H9 (cell line): ENCODE data around the gene MAPK8IP1. TPM values are rescaled to one million over a fixed set of nuclear protein-coding genes. Genes with fewer than 3 reads are reported as not detected.

Source experiments
- DNase-seq: peaks from one replicate; pipeline ENCODE4 v3.0.0-alpha.2; 2017
- H2AFZ ChIP-seq: one replicate; pipeline ENCODE4 v1.6.1; 2013; ENCODE audit warnings: mild to moderate bottlenecking, low read length, control low read depth, moderate library complexity
- H2AK5ac ChIP-seq: 2 replicates; pipeline ENCODE4 v1.6.1; 2013; ENCODE audit warnings: low read length, control low read depth, mixed read lengths; ENCODE audit not compliant: insufficient read length
- H2BK120ac ChIP-seq: one replicate; pipeline ENCODE4 v1.6.1; 2013; ENCODE audit warnings: low read depth, mild to moderate bottlenecking, low read length, control low read depth, inconsistent platforms; ENCODE audit not compliant: poor library complexity, severe bottlenecking
- H2BK12ac ChIP-seq: 2 replicates; pipeline ENCODE4 v1.6.1; 2013; ENCODE audit warnings: low read length, control low read depth, mixed read lengths, low read depth; ENCODE audit not compliant: insufficient read length
- H2BK15ac ChIP-seq: 2 replicates; pipeline ENCODE4 v1.6.1; 2013; ENCODE audit warnings: low read depth, low read length, control low read depth
- H2BK20ac ChIP-seq: one replicate; pipeline ENCODE4 v1.6.1; 2013; ENCODE audit warnings: low read depth, mild to moderate bottlenecking, low read length, control low read depth, inconsistent platforms; ENCODE audit not compliant: poor library complexity, severe bottlenecking
- H2BK5ac ChIP-seq: 2 replicates; pipeline ENCODE4 v1.6.1; 2013; ENCODE audit warnings: low read length, control low read depth, mixed read lengths; ENCODE audit not compliant: insufficient read length
- H3K14ac ChIP-seq: 2 replicates; pipeline ENCODE4 v1.6.1; 2013; ENCODE audit warnings: low read length, control low read depth; ENCODE audit not compliant: insufficient read depth
- H3K18ac ChIP-seq: 2 replicates; pipeline ENCODE4 v1.6.1; 2013; ENCODE audit warnings: low read depth, mild to moderate bottlenecking, mixed read lengths, low read length, control low read depth; ENCODE audit not compliant: insufficient read length
- H3K23ac ChIP-seq: 2 replicates; pipeline ENCODE4 v1.6.1; 2013; ENCODE audit warnings: low read length, control low read depth, mixed read lengths, low read depth; ENCODE audit not compliant: insufficient read length
- H3K23me2 ChIP-seq: 2 replicates; pipeline ENCODE4 v1.6.1; 2013; ENCODE audit warnings: low read depth, mild to moderate bottlenecking, mixed read lengths, low read length, control low read depth; ENCODE audit not compliant: insufficient read length, poor library complexity, severe bottlenecking
- H3K27ac ChIP-seq: 2 replicates; pipeline ENCODE4 v1.5.1; 2013; ENCODE audit warnings: low read length, control low read depth, mixed read lengths, low read depth; ENCODE audit not compliant: insufficient read length
- H3K27me3 ChIP-seq: 2 replicates; pipeline ENCODE4 v1.6.1; 2013; ENCODE audit warnings: low read length, control low read depth, inconsistent platforms; ENCODE audit not compliant: insufficient read depth
- H3K4ac ChIP-seq: 2 replicates; pipeline ENCODE4 v1.6.1; 2013; ENCODE audit warnings: low read depth, mild to moderate bottlenecking, control low read depth, inconsistent platforms, low read length, moderate library complexity
- H3K4me1 ChIP-seq: 2 replicates; pipeline ENCODE4 v1.6.1; 2013; ENCODE audit warnings: low read length, control low read depth, inconsistent platforms; ENCODE audit not compliant: insufficient read depth
- H3K4me2 ChIP-seq: 2 replicates; pipeline ENCODE4 v1.6.1; 2013; ENCODE audit warnings: low read length, control low read depth, mixed read lengths; ENCODE audit not compliant: insufficient read length, insufficient read depth
- H3K56ac ChIP-seq: 2 replicates; pipeline ENCODE4 v1.6.1; 2013; ENCODE audit warnings: low read depth, mild to moderate bottlenecking, mixed read lengths, low read length, control low read depth; ENCODE audit not compliant: insufficient read length
- H3K79me1 ChIP-seq: 2 replicates; pipeline ENCODE4 v1.6.1; 2013; ENCODE audit warnings: low read depth, mild to moderate bottlenecking, moderate library complexity, low read length, control low read depth, inconsistent platforms; ENCODE audit not compliant: insufficient read depth, poor library complexity, severe bottlenecking
- H3K79me2 ChIP-seq: 2 replicates; pipeline ENCODE4 v1.6.1; 2013; ENCODE audit warnings: low read length, control low read depth, inconsistent platforms; ENCODE audit not compliant: insufficient read depth
- H3K9ac ChIP-seq: 2 replicates; pipeline ENCODE4 v1.6.1; 2013; ENCODE audit warnings: low read length, control low read depth, mixed read lengths; ENCODE audit not compliant: insufficient read length; ENCODE audit errors: extremely low read depth
- H3K9me3 ChIP-seq: one replicate; pipeline ENCODE4 v1.6.1; 2013; ENCODE audit warnings: low read depth, low read length, inconsistent platforms; ENCODE audit not compliant: control insufficient read depth
- H3T11ph ChIP-seq: one replicate; pipeline ENCODE4 v1.6.1; 2013; ENCODE audit warnings: mild to moderate bottlenecking, low read length, control low read depth, inconsistent platforms
- H4K20me1 ChIP-seq: one replicate; pipeline ENCODE4 v1.6.1; 2013; ENCODE audit not compliant: control insufficient read depth, insufficient read length, insufficient read depth
- H4K5ac ChIP-seq: 2 replicates; pipeline ENCODE4 v1.6.1; 2013; ENCODE audit warnings: low read depth, mild to moderate bottlenecking, mixed read lengths, low read length, control low read depth; ENCODE audit not compliant: insufficient read length
- H4K8ac ChIP-seq: replicated peaks from 2 replicates; pipeline ENCODE4 v1.6.1; 2013; ENCODE audit warnings: low read length, control low read depth, mixed read lengths, low read depth; ENCODE audit not compliant: insufficient read length
- H4K91ac ChIP-seq: 2 replicates; pipeline ENCODE4 v1.6.1; 2013; ENCODE audit warnings: low read depth, mild to moderate bottlenecking, moderate library complexity, mixed read lengths, low read length, control low read depth; ENCODE audit not compliant: insufficient read length
- H3K27ac Mint-ChIP-seq, 3 experiments: 2 replicates in 2 of 3; 3 replicates in 1 of 3; pipeline ENCODE4 v1.8.0; 2020 to 2021; ENCODE audit warnings: mixed read lengths in 3 of 3, mild to moderate bottlenecking in 1 of 3, moderate library complexity in 1 of 3
- H3K27me3 Mint-ChIP-seq: 2 replicates; pipeline ENCODE4 v1.8.0; 2021; ENCODE audit warnings: low read depth, mild to moderate bottlenecking, moderate library complexity, mixed read lengths
- H3K36me3 Mint-ChIP-seq, 3 experiments: 2 replicates in 2 of 3; 3 replicates in 1 of 3; pipeline ENCODE4 v1.8.0; 2020 to 2021; ENCODE audit warnings: low read depth in 3 of 3, mixed read lengths in 3 of 3; ENCODE audit not compliant: insufficient read depth in 1 of 3
- H3K4me1 Mint-ChIP-seq, 2 experiments: 2 replicates each; pipeline ENCODE4 v1.8.0; 2020; ENCODE audit warnings: mixed read lengths in 2 of 2
- H3K4me3 Mint-ChIP-seq, 2 experiments: 2 replicates in 1 of 2; 3 replicates in 1 of 2; pipeline ENCODE4 v1.8.0; 2020 to 2021; ENCODE audit warnings: mild to moderate bottlenecking in 2 of 2, mixed read lengths in 2 of 2, moderate library complexity in 1 of 2
- H3K9me3 Mint-ChIP-seq, 2 experiments: 2 replicates in 1 of 2; 3 replicates in 1 of 2; pipeline ENCODE4 v1.8.0; 2020; ENCODE audit warnings: mild to moderate bottlenecking in 2 of 2, mixed read lengths in 2 of 2, moderate library complexity in 1 of 2
- WGBS: extraction: QIAGEN DNeasy Blood & Tissue Kit; methylation state at CpG from one replicate; pipeline ENCODE4 v1.1.7; 2013; ENCODE audit warnings: missing lambda C conversion rate, low lambda C conversion rate, mixed read lengths; ENCODE audit not compliant: insufficient read length; ENCODE audit errors: extremely low coverage; 5-methylcytosine and 5-hydroxymethylcytosine counted together
- total RNA-seq: library from RNA; stranded (reverse); gene quantifications from 2 replicates; pipeline ENCODE4 v1.2.1, GENCODE V29; 2021
- TF ChIP-seq, protein P1 (sequence below): fragments of 200-600 bp; sonication (generic); conservative IDR thresholded peaks from 3 replicates; pipeline ENCODE4 v1.8.0; 2021; ENCODE audit warnings: antibody characterized with exemption, mild to moderate bottlenecking

The MAPK8IP1 gene
- total RNA-seq, 1 experiment from 2014 or later: 30.2 TPM

DNA sequence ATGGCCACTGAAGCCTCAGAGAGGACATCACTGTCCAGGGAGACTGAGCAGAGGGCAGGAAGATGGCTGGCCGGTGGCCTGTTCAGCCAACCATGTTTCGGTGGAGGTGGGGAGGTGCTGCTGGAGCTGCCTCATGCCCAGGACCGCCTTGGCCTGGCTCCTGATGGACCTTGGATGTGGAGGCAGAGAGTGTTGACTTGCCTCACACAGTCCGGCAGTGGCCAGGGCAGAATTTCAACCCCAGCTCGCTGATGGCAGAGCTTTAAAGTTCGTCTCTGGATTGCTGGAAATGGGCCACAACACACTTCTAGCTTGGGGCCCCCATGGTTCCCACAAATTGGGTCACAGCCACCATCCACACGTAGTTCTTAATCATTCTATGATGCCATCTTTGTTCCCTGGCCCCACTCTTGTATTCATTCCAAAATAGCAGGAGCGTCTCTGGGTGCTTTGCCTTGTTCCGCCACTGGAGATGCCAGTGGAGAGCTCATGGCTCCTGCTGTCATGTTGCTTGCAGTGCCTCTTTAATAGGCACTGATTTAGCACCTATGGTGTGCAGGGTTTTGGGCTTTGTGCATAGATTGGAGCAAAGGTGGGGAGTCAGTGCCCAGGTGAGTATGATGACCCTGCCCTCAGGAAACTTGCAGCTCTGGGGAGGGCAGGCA lies 5.6 kb downstream of the MAPK8IP1 start:
- Histone ChIP-seq H3K18ac (no peak overlapping the region), H3K27ac (no peak overlapping the region), H3K9me3 (no peaks in the 10 kb centered on the region), H3K56ac (no peak overlapping the region), H2BK5ac (no peak overlapping the region), H4K20me1 (no peaks in the 10 kb centered on the region), H2BK20ac (no peak overlapping the region), H3K79me1 (no peaks in the 10 kb centered on the region), H4K5ac (no peak overlapping the region), H3K23ac (no peak overlapping the region), H2BK120ac (no peak overlapping the region), H3K4ac (no peak overlapping the region), H2AFZ (no peak overlapping the region), H3K27me3 (no peaks in the 10 kb centered on the region), H3K23me2 (no peaks in the 10 kb centered on the region), H4K8ac (no peak overlapping the region), H3T11ph (no peak overlapping the region), H2BK12ac (no peak overlapping the region), H3K9ac (no peak overlapping the region), H4K91ac (no peak overlapping the region), H3K4me2 (no peak overlapping the region), H3K79me2 (no peaks in the 10 kb centered on the region), H2BK15ac (no peak overlapping the region), H3K14ac (no peak overlapping the region), H2AK5ac (no peak overlapping the region), H3K4me1 (peaks cover 2% of the 10 kb centered on the region; the same call in 1 of the 2 replicates)
- DNase-seq: no peak
- H3K4me1 Mint-ChIP-seq: peaks cover 25 to 35% of the 10 kb centered on the region in 2 experiments
- H3K36me3 Mint-ChIP-seq: peaks cover 0 to 7% (median 0%) of the 10 kb centered on the region in 3 experiments; a peak in 3 of 7 replicates
- peak overlapping the region in 1 of 3 experiments; percentile 49; a peak in 2 of 7 replicates for H3K27ac Mint-ChIP-seq
- H3K27me3 Mint-ChIP-seq: no peaks in the 10 kb centered on the region; the same call in 1 of the 2 replicates
- H3K4me3 Mint-ChIP-seq: no peak overlapping the region
- no peaks in the 10 kb centered on the region; a peak in 1 of 5 replicates for H3K9me3 Mint-ChIP-seq
- WGBS: no CpG with 5 or more reads among the region's 9 CpGs
- TF ChIP-seq, protein P1, sequence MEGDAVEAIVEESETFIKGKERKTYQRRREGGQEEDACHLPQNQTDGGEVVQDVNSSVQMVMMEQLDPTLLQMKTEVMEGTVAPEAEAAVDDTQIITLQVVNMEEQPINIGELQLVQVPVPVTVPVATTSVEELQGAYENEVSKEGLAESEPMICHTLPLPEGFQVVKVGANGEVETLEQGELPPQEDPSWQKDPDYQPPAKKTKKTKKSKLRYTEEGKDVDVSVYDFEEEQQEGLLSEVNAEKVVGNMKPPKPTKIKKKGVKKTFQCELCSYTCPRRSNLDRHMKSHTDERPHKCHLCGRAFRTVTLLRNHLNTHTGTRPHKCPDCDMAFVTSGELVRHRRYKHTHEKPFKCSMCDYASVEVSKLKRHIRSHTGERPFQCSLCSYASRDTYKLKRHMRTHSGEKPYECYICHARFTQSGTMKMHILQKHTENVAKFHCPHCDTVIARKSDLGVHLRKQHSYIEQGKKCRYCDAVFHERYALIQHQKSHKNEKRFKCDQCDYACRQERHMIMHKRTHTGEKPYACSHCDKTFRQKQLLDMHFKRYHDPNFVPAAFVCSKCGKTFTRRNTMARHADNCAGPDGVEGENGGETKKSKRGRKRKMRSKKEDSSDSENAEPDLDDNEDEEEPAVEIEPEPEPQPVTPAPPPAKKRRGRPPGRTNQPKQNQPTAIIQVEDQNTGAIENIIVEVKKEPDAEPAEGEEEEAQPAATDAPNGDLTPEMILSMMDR: 0 out of 3 replicates have a peak, but pooled peaks have one; percentile 20
